Astrocyte (in vitro differentiated cells and primary cell): ENCODE measurements around the gene ACTN2.

Source experiments
- CTCF ChIP-seq: IDR thresholded peaks from 2 replicates; pipeline ENCODE4 v1.5.1; 2011; ENCODE audit warnings: low read depth, mild to moderate bottlenecking, inconsistent platforms, low read length, moderate library complexity; ENCODE audit not compliant: insufficient read depth
- EZH2 ChIP-seq: IDR thresholded peaks from 2 replicates; pipeline ENCODE4 v1.6.1; 2012; ENCODE audit warnings: mild to moderate bottlenecking, low read length, inconsistent platforms; ENCODE audit not compliant: insufficient read depth

GRCh38 chr1:236670060-236670459 is 16.2 kb upstream of the ACTN2 start:
- TF ChIP-seq EZH2 (no peak), CTCF (no peak)
